H9 (cell line): Measurements from ENCODE around the gene PIP5KL1. TPM values are rescaled to one million over a fixed set of nuclear protein-coding genes. Genes with fewer than 3 reads are reported as not detected.

Experiments
- DNase-seq: peaks from one replicate; pipeline ENCODE4 v3.0.0-alpha.2; 2017
- H2AFZ ChIP-seq: one replicate; pipeline ENCODE4 v1.6.1; 2013; ENCODE audit warnings: mild to moderate bottlenecking, low read length, control low read depth, moderate library complexity
- H2AK5ac ChIP-seq: 2 replicates; pipeline ENCODE4 v1.6.1; 2013; ENCODE audit warnings: low read length, control low read depth, mixed read lengths; ENCODE audit not compliant: insufficient read length
- H2BK120ac ChIP-seq: one replicate; pipeline ENCODE4 v1.6.1; 2013; ENCODE audit warnings: low read depth, mild to moderate bottlenecking, low read length, control low read depth, inconsistent platforms; ENCODE audit not compliant: poor library complexity, severe bottlenecking
- H2BK12ac ChIP-seq: 2 replicates; pipeline ENCODE4 v1.6.1; 2013; ENCODE audit warnings: low read length, control low read depth, mixed read lengths, low read depth; ENCODE audit not compliant: insufficient read length
- H2BK15ac ChIP-seq: 2 replicates; pipeline ENCODE4 v1.6.1; 2013; ENCODE audit warnings: low read depth, low read length, control low read depth
- H2BK20ac ChIP-seq: one replicate; pipeline ENCODE4 v1.6.1; 2013; ENCODE audit warnings: low read depth, mild to moderate bottlenecking, low read length, control low read depth, inconsistent platforms; ENCODE audit not compliant: poor library complexity, severe bottlenecking
- H2BK5ac ChIP-seq: 2 replicates; pipeline ENCODE4 v1.6.1; 2013; ENCODE audit warnings: low read length, control low read depth, mixed read lengths; ENCODE audit not compliant: insufficient read length
- H3K14ac ChIP-seq: 2 replicates; pipeline ENCODE4 v1.6.1; 2013; ENCODE audit warnings: low read length, control low read depth; ENCODE audit not compliant: insufficient read depth
- H3K18ac ChIP-seq: 2 replicates; pipeline ENCODE4 v1.6.1; 2013; ENCODE audit warnings: low read depth, mild to moderate bottlenecking, mixed read lengths, low read length, control low read depth; ENCODE audit not compliant: insufficient read length
- H3K23ac ChIP-seq: 2 replicates; pipeline ENCODE4 v1.6.1; 2013; ENCODE audit warnings: low read length, control low read depth, mixed read lengths, low read depth; ENCODE audit not compliant: insufficient read length
- H3K23me2 ChIP-seq: 2 replicates; pipeline ENCODE4 v1.6.1; 2013; ENCODE audit warnings: low read depth, mild to moderate bottlenecking, mixed read lengths, low read length, control low read depth; ENCODE audit not compliant: insufficient read length, poor library complexity, severe bottlenecking
- H3K27ac ChIP-seq: 2 replicates; pipeline ENCODE4 v1.5.1; 2013; ENCODE audit warnings: low read length, control low read depth, mixed read lengths, low read depth; ENCODE audit not compliant: insufficient read length
- H3K27me3 ChIP-seq: 2 replicates; pipeline ENCODE4 v1.6.1; 2013; ENCODE audit warnings: low read length, control low read depth, inconsistent platforms; ENCODE audit not compliant: insufficient read depth
- H3K4ac ChIP-seq: 2 replicates; pipeline ENCODE4 v1.6.1; 2013; ENCODE audit warnings: low read depth, mild to moderate bottlenecking, control low read depth, inconsistent platforms, low read length, moderate library complexity
- H3K4me1 ChIP-seq: 2 replicates; pipeline ENCODE4 v1.6.1; 2013; ENCODE audit warnings: low read length, control low read depth, inconsistent platforms; ENCODE audit not compliant: insufficient read depth
- H3K4me2 ChIP-seq: 2 replicates; pipeline ENCODE4 v1.6.1; 2013; ENCODE audit warnings: low read length, control low read depth, mixed read lengths; ENCODE audit not compliant: insufficient read length, insufficient read depth
- H3K56ac ChIP-seq: 2 replicates; pipeline ENCODE4 v1.6.1; 2013; ENCODE audit warnings: low read depth, mild to moderate bottlenecking, mixed read lengths, low read length, control low read depth; ENCODE audit not compliant: insufficient read length
- H3K79me1 ChIP-seq: 2 replicates; pipeline ENCODE4 v1.6.1; 2013; ENCODE audit warnings: low read depth, mild to moderate bottlenecking, moderate library complexity, low read length, control low read depth, inconsistent platforms; ENCODE audit not compliant: insufficient read depth, poor library complexity, severe bottlenecking
- H3K79me2 ChIP-seq: 2 replicates; pipeline ENCODE4 v1.6.1; 2013; ENCODE audit warnings: low read length, control low read depth, inconsistent platforms; ENCODE audit not compliant: insufficient read depth
- H3K9ac ChIP-seq: 2 replicates; pipeline ENCODE4 v1.6.1; 2013; ENCODE audit warnings: low read length, control low read depth, mixed read lengths; ENCODE audit not compliant: insufficient read length; ENCODE audit errors: extremely low read depth
- H3K9me3 ChIP-seq: one replicate; pipeline ENCODE4 v1.6.1; 2013; ENCODE audit warnings: low read depth, low read length, inconsistent platforms; ENCODE audit not compliant: control insufficient read depth
- H3T11ph ChIP-seq: one replicate; pipeline ENCODE4 v1.6.1; 2013; ENCODE audit warnings: mild to moderate bottlenecking, low read length, control low read depth, inconsistent platforms
- H4K20me1 ChIP-seq: one replicate; pipeline ENCODE4 v1.6.1; 2013; ENCODE audit not compliant: control insufficient read depth, insufficient read length, insufficient read depth
- H4K5ac ChIP-seq: 2 replicates; pipeline ENCODE4 v1.6.1; 2013; ENCODE audit warnings: low read depth, mild to moderate bottlenecking, mixed read lengths, low read length, control low read depth; ENCODE audit not compliant: insufficient read length
- H4K8ac ChIP-seq: replicated peaks from 2 replicates; pipeline ENCODE4 v1.6.1; 2013; ENCODE audit warnings: low read length, control low read depth, mixed read lengths, low read depth; ENCODE audit not compliant: insufficient read length
- H4K91ac ChIP-seq: 2 replicates; pipeline ENCODE4 v1.6.1; 2013; ENCODE audit warnings: low read depth, mild to moderate bottlenecking, moderate library complexity, mixed read lengths, low read length, control low read depth; ENCODE audit not compliant: insufficient read length
- H3K27ac Mint-ChIP-seq, 3 experiments: 2 replicates in 2 of 3; 3 replicates in 1 of 3; pipeline ENCODE4 v1.8.0; 2020 to 2021; ENCODE audit warnings: mixed read lengths in 3 of 3, mild to moderate bottlenecking in 1 of 3, moderate library complexity in 1 of 3
- H3K27me3 Mint-ChIP-seq: 2 replicates; pipeline ENCODE4 v1.8.0; 2021; ENCODE audit warnings: low read depth, mild to moderate bottlenecking, moderate library complexity, mixed read lengths
- H3K36me3 Mint-ChIP-seq, 3 experiments: 2 replicates in 2 of 3; 3 replicates in 1 of 3; pipeline ENCODE4 v1.8.0; 2020 to 2021; ENCODE audit warnings: low read depth in 3 of 3, mixed read lengths in 3 of 3; ENCODE audit not compliant: insufficient read depth in 1 of 3
- H3K4me1 Mint-ChIP-seq, 2 experiments: 2 replicates each; pipeline ENCODE4 v1.8.0; 2020; ENCODE audit warnings: mixed read lengths in 2 of 2
- H3K4me3 Mint-ChIP-seq, 2 experiments: 2 replicates in 1 of 2; 3 replicates in 1 of 2; pipeline ENCODE4 v1.8.0; 2020 to 2021; ENCODE audit warnings: mild to moderate bottlenecking in 2 of 2, mixed read lengths in 2 of 2, moderate library complexity in 1 of 2
- H3K9me3 Mint-ChIP-seq, 2 experiments: 2 replicates in 1 of 2; 3 replicates in 1 of 2; pipeline ENCODE4 v1.8.0; 2020; ENCODE audit warnings: mild to moderate bottlenecking in 2 of 2, mixed read lengths in 2 of 2, moderate library complexity in 1 of 2
- WGBS: extraction: QIAGEN DNeasy Blood & Tissue Kit; methylation state at CpG from one replicate; pipeline ENCODE4 v1.1.7; 2013; ENCODE audit warnings: missing lambda C conversion rate, low lambda C conversion rate, mixed read lengths; ENCODE audit not compliant: insufficient read length; ENCODE audit errors: extremely low coverage; 5-methylcytosine and 5-hydroxymethylcytosine counted together
- total RNA-seq: library from RNA; stranded (reverse); gene quantifications from 2 replicates; pipeline ENCODE4 v1.2.1, GENCODE V29; 2021
- TF ChIP-seq, protein P1 (sequence below): fragments of 200-600 bp; sonication (generic); conservative IDR thresholded peaks from 3 replicates; pipeline ENCODE4 v1.8.0; 2021; ENCODE audit warnings: antibody characterized with exemption, mild to moderate bottlenecking

Gene PIP5KL1
- total RNA-seq, 1 experiment from 2014 or later, result 11.6 TPM

DNA sequence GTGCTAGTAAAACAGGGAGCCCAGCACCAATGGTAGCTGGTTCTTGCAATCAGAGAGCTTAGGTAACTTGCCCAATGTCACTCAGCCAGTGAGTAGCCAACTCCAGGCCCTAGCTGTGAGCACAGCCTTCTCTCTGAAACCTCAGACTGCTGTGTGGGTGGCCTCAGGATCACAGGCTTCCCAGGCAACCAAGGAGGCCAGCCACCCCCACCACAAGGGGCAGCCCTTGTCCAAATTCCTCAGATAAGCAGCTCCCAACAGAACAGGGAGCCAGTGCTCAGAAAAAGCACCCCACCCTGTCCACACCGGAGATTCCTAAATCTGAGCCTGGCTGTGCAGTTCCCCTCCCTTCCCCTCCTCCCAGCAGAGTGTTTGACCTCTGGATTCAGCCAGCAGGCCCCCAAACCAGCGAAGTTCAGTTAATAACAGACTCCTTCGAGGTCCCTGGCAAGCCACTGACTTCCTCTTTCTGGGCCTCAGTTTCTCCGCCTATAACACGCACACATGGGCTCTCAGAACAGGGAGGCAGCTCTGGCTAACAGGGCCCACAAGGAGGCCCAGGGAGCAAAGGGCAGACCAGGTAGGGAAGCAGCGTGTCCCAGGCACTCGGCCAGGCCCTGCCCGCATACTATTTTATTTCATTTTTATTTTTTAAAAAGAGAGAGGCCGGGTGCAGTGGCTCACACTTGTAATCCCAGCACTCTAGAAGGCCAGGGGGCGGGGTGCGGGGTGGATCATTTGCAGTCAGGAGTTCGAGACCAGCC, 47.5 kb upstream of the PIP5KL1 start:
- Histone ChIP-seq H3K14ac (no peak overlapping the region; the same call in 1 of the 2 replicates), H3K18ac (no peak overlapping the region), H4K20me1 (peaks cover 2% of the 10 kb centered on the region), H3K9ac (no peak overlapping the region), H3K23me2 (peaks cover 19% of the 10 kb centered on the region), H2AFZ (no peak overlapping the region), H3K79me1 (peaks cover 9% of the 10 kb centered on the region), H3K79me2 (peaks cover 42% of the 10 kb centered on the region; the same call in 1 of the 2 replicates), H3K4me2 (peak overlapping the region; percentile 28), H2BK5ac (no peak overlapping the region), H3K23ac (no peak overlapping the region), H2BK20ac (no peak overlapping the region), H3K4me1 (peaks cover 7% of the 10 kb centered on the region), H4K91ac (no peak overlapping the region), H2AK5ac (no peak overlapping the region), H3K9me3 (no peaks in the 10 kb centered on the region), H3T11ph (no peak overlapping the region), H4K8ac (no peak overlapping the region), H2BK15ac (no peak overlapping the region), H2BK12ac (no peak overlapping the region), H3K4ac (no peak overlapping the region), H3K56ac (no peak overlapping the region), H3K27me3 (no peaks in the 10 kb centered on the region), H2BK120ac (no peak overlapping the region), H3K27ac (no peak overlapping the region), H4K5ac (no peak overlapping the region)
- Mint-ChIP-seq H3K4me1 (peaks cover 51 to 60% of the 10 kb centered on the region in 2 experiments), H3K36me3 (peaks cover 0 to 8% (median 0%) of the 10 kb centered on the region in 3 experiments; a peak in 1 of 7 replicates), H3K27me3 (no peaks in the 10 kb centered on the region; the same call in 1 of the 2 replicates), H3K4me3 (peak overlapping the region; percentile 91 to 95), H3K27ac (peak overlapping the region; percentile 45 to 92 (median 77); a peak in 4 of 7 replicates), H3K9me3 (no peaks in the 10 kb centered on the region)
- no peak for DNase-seq
- TF ChIP-seq, protein P1, sequence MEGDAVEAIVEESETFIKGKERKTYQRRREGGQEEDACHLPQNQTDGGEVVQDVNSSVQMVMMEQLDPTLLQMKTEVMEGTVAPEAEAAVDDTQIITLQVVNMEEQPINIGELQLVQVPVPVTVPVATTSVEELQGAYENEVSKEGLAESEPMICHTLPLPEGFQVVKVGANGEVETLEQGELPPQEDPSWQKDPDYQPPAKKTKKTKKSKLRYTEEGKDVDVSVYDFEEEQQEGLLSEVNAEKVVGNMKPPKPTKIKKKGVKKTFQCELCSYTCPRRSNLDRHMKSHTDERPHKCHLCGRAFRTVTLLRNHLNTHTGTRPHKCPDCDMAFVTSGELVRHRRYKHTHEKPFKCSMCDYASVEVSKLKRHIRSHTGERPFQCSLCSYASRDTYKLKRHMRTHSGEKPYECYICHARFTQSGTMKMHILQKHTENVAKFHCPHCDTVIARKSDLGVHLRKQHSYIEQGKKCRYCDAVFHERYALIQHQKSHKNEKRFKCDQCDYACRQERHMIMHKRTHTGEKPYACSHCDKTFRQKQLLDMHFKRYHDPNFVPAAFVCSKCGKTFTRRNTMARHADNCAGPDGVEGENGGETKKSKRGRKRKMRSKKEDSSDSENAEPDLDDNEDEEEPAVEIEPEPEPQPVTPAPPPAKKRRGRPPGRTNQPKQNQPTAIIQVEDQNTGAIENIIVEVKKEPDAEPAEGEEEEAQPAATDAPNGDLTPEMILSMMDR, result peak; percentile 39; the same call in 1 of the 3 replicates
- WGBS, result no CpG with 5 or more reads among the region's 12 CpGs
